HG02938 (cell line): ENCODE results near the gene UNK.
"Not testable (repeated sequence)": the region's sequence is repeated elsewhere in the genome, so short reads cannot be mapped to it uniquely, and the experiment has no call there.

Experiments used
- ATAC-seq: cut with Tn5 transposase; IDR thresholded peaks from one replicate; pipeline ENCODE4 v1.9.1; 2021; ENCODE audit warnings: mild to moderate bottlenecking, moderate library complexity; ENCODE audit not compliant: unreplicated experiment

The UNK gene

GRCh38 chr17:75771334-75772281, 13.0 kb upstream of the UNK start:
- ATAC-seq = no peak

GRCh38 chr17:75773121-75773807, 11.3 kb upstream of the UNK start:
- no peak for ATAC-seq

- ATAC-seq = no peak
Measured at GRCh38 chr17:75773808-75774470, 10.7 kb upstream of the UNK start.

- no peak for ATAC-seq
Measured at GRCh38 chr17:75774471-75774990, 10.1 kb upstream of the UNK start.

- ATAC-seq = no peak
Measured at GRCh38 chr17:75774991-75775668, 9.5 kb upstream of the UNK start.

GRCh38 chr17:75776386-75777295, 8.0 kb upstream of the UNK start:
- ATAC-seq = no peak

GRCh38 chr17:75777296-75777922, 7.2 kb upstream of the UNK start:
- ATAC-seq = no peak

GRCh38 chr17:75778066-75778860, 6.3 kb upstream of the UNK start:
- ATAC-seq = not testable (repeated sequence)

- no peak for ATAC-seq
Measured at GRCh38 chr17:75778861-75779249, 5.8 kb upstream of the UNK start.

GRCh38 chr17:75779250-75779986, 5.2 kb upstream of the UNK start:
- ATAC-seq = peak; percentile 72

GRCh38 chr17:75779987-75780889, 4.4 kb upstream of the UNK start:
- ATAC-seq = no peak

GRCh38 chr17:75783069-75783783, 1.4 kb upstream of the UNK start:
- no peak for ATAC-seq

GRCh38 chr17:75783803-75784472, 668 bp upstream of the UNK start:
- ATAC-seq = no peak

- ATAC-seq = peak; percentile 63
Measured at GRCh38 chr17:75785016-75785890, 647 bp downstream of the UNK start.

GRCh38 chr17:75791254-75791653, 6.6 kb downstream of the UNK start:
- no peak for ATAC-seq
